K562 (cell line): ENCODE results near the gene FAM78A. TPM values are rescaled to one million over a fixed set of nuclear protein-coding genes. Genes with fewer than 3 reads are reported as not detected.

ENCODE experiments used
- AFF1 ChIP-seq, 2 experiments: fragments of 450-650 bp; IDR thresholded peaks; 2 replicates each; pipeline ENCODE4 v1.6.1; 2018; ENCODE audit warnings: mild to moderate bottlenecking in 2 of 2, low read depth in 1 of 2; ENCODE audit not compliant: partially characterized antibody in 2 of 2
- ATF1 ChIP-seq, 2 experiments: fragments of 450-650 bp in 1 of 2; IDR thresholded peaks; 2 replicates each; pipeline ENCODE4 v1.6.1; 2016; ENCODE audit warnings: missing compliant biosample characterization in 1 of 2, missing genetic modification characterization in 1 of 2
- CHCHD3 ChIP-seq: fragments of 250-450 bp; sonication (Bioruptor Pico); IDR thresholded peaks from 2 replicates; pipeline ENCODE4 v2.1.2; 2022; ENCODE audit warnings: mild to moderate bottlenecking
- CREB3 ChIP-seq: fragments of 450-650 bp; conservative IDR thresholded peaks from 2 replicates; pipeline ENCODE4 v1.6.1; 2016; ENCODE audit warnings: missing genetic modification characterization, low read depth, mild to moderate bottlenecking, missing compliant biosample characterization, moderate library complexity
- E2F1 ChIP-seq: sonication (generic); formaldehyde crosslinking; IDR thresholded peaks from 2 replicates; pipeline ENCODE4 v1.8.1; 2023; ENCODE audit warnings: mild to moderate bottlenecking, missing genetic modification reagents, moderate library complexity
- FOS ChIP-seq: IDR thresholded peaks from 3 replicates; pipeline ENCODE4 v1.6.1; 2011; ENCODE audit not compliant: insufficient read length; ENCODE audit errors: extremely low read depth
- HBP1 ChIP-seq: fragments of 450-650 bp; formaldehyde crosslinking; IDR thresholded peaks from 2 replicates; pipeline ENCODE4 v1.4.0; 2022; ENCODE audit warnings: missing genetic modification characterization
- JUND ChIP-seq, 2 experiments: IDR thresholded peaks; 2 replicates in 1 of 2; 3 replicates in 1 of 2; pipeline ENCODE4 v1.6.1; 2011; ENCODE audit warnings: borderline replicate concordance in 2 of 2, low read depth in 2 of 2, low read length in 2 of 2, improper control_type of control experiment in 1 of 2, missing biosample characterization in 1 of 2, missing genetic modification characterization in 1 of 2, missing genetic modification reagents in 1 of 2
- NCOA6 ChIP-seq: fragments of 450-650 bp; IDR thresholded peaks from 2 replicates; pipeline ENCODE4 v1.6.1; 2017; ENCODE audit warnings: mild to moderate bottlenecking
- RBFOX2 ChIP-seq: fragments of 200-400 bp; formaldehyde crosslinking; IDR thresholded peaks from 2 replicates; pipeline ENCODE4 v1.6.1; 2017; ENCODE audit warnings: low read depth, mild to moderate bottlenecking, low read length, moderate library complexity
- SIX5 ChIP-seq, 2 experiments: IDR thresholded peaks; 2 replicates each; pipeline ENCODE4 v1.6.1; 2011; ENCODE audit warnings: low read length in 2 of 2, borderline replicate concordance in 1 of 2, low read depth in 1 of 2, mild to moderate bottlenecking in 1 of 2, moderate library complexity in 1 of 2; ENCODE audit not compliant: insufficient read depth in 1 of 2
- YY1 ChIP-seq, 3 experiments: IDR thresholded peaks; 2 replicates each; pipeline ENCODE4 v1.6.1; 2011; ENCODE audit warnings: low read length in 2 of 3, mild to moderate bottlenecking in 2 of 3, moderate library complexity in 2 of 3, borderline replicate concordance in 1 of 3, control low read depth in 1 of 3, low read depth in 1 of 3; ENCODE audit not compliant: insufficient read depth in 3 of 3, insufficient replicate concordance in 2 of 3, control insufficient read depth in 1 of 3, insufficient read length in 1 of 3; ENCODE audit errors: extremely low read depth in 1 of 3
- ZFX ChIP-seq: sonication (generic); formaldehyde crosslinking; IDR thresholded peaks from 2 replicates; pipeline ENCODE4 v1.8.0; 2022; ENCODE audit warnings: mild to moderate bottlenecking, missing genetic modification reagents, moderate library complexity
- ZNF143 ChIP-seq: sonication (generic); formaldehyde crosslinking; IDR thresholded peaks from 2 replicates; pipeline ENCODE4 v1.9.0; 2022; ENCODE audit warnings: mild to moderate bottlenecking, missing genetic modification reagents
- ZNF24 ChIP-seq: fragments of 450-650 bp; IDR thresholded peaks from 2 replicates; pipeline ENCODE4 v1.6.1; 2016
- ZNF444 ChIP-seq: fragments of 250-450 bp; sonication (Bioruptor Pico); IDR thresholded peaks from 2 replicates; pipeline ENCODE4 v1.4.0; 2020; ENCODE audit warnings: mild to moderate bottlenecking, moderate library complexity
- polyA plus RNA-seq, 8 experiments: library from polyadenylated mRNA; depleted of rRNA in 4 of 8; stranded (reverse) in 5 of 8; unstranded in 3 of 8; fragments of >200 nt; fragmentation: Nextera tagmentation in 2 of 8; fragmentation: Illumina TruSeq in 1 of 8; extraction: Ambion mirVana in 2 of 8; extraction: Trizol in 1 of 8; gene quantifications; 2 replicates each; pipeline versions ENCODE4 v1.2.1 to v1.2.3, GENCODE V29; 2011 to 2014; ENCODE audit warnings: inconsistent platforms in 1 of 8, missing spikeins in 1 of 8
- total RNA-seq, 7 experiments: library from RNA; depleted of rRNA in 6 of 7; stranded (reverse); fragments of >200 nt in 6 of 7; fragmentation: Illumina TruSeq in 2 of 7; extraction: Trizol in 2 of 7; gene quantifications; 2 replicates each; pipeline versions ENCODE4 v1.2.1 to v1.2.3, GENCODE V29; 2011 to 2021; ENCODE audit warnings: low replicate concordance in 1 of 7

The FAM78A gene
- total and polyA plus RNA-seq, 9 of the 15 experiments (the other 6 are each of a cell fraction or from before 2014, with no cell fraction given) = 0.56 to 103 (median 55.2) TPM

- TF ChIP-seq AFF1 (IDR thresholded peaks at IDR 0.05; ENCODE audit: low read depth in 1 of 2, partially characterized antibody in 2 of 2) (peak in 1 of 2 experiments; percentile 57), ZNF143 (CRISPR knock-in tag) (peak; percentile 86), JUND (IDR thresholded peaks at IDR 0.05; ENCODE audit: borderline replicate concordance, low read depth, low read length) (peak; percentile 51), JUND (tag; IDR thresholded peaks at IDR 0.05; ENCODE audit: borderline replicate concordance, low read depth, low read length) (peak; percentile 46; the same call in 2 of the 3 replicates), E2F1 (no peak), CREB3 (tag) (no peak), ZNF24 (no peak), NCOA6 (no peak), SIX5 (IDR thresholded peaks at IDR 0.05; ENCODE audit: borderline replicate concordance in 1 of 2, insufficient read depth in 1 of 2, low read depth in 1 of 2, low read length in 2 of 2) (peak; percentile 59 to 69; a peak in 3 of 4 replicates), ATF1 (CRISPR knock-in tag; IDR thresholded peaks at IDR 0.05) (no peak), ATF1 (tag; IDR thresholded peaks at IDR 0.05) (peak; percentile 37; the same call in 1 of the 2 replicates), RBFOX2 (peak; percentile 59), ZFX (CRISPR knock-in tag) (peak; percentile 79), CHCHD3 (CRISPR knock-in tag) (no peak), HBP1 (CRISPR knock-in tag) (no peak), YY1 (IDR thresholded peaks at IDR 0.05; ENCODE audit: borderline replicate concordance in 1 of 3, control insufficient read depth in 1 of 3, extremely low read depth in 1 of 3, insufficient read depth in 3 of 3, insufficient read length in 1 of 3, insufficient replicate concordance in 2 of 3, low read depth in 1 of 3, low read length in 2 of 3) (peak in 2 of 3 experiments; percentile 46 to 75), FOS (no peak), ZNF444 (CRISPR knock-in tag) (no peak)
Observed at GRCh38 chr9:131289301-131290035, 13.2 kb upstream of the FAM78A start, which contains the start of gene PLPP7 (continued).
